ENCODE results near the gene OCRL.

DNA sequence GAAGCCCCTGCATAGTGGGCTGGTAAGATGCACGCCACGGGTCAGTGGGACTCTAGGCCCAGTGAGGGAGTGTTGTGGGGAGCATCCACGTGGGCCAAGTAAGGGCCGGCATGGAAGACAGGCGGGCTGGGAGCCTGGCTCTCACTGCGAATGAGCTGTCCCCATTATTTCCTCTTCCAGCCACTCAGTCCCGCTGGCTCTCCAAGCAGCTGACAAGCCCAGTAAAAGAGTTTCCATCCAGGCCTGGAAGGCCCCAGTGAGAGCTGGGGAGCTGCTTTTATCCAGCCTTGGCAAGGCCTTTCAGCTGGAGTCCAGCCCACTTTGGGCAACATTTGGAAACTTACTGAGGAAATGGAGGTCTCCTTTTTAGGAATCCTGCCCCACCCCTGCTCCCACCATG is 89.8 kb downstream of the OCRL start:
- TF ChIP-seq, protein P1, sequence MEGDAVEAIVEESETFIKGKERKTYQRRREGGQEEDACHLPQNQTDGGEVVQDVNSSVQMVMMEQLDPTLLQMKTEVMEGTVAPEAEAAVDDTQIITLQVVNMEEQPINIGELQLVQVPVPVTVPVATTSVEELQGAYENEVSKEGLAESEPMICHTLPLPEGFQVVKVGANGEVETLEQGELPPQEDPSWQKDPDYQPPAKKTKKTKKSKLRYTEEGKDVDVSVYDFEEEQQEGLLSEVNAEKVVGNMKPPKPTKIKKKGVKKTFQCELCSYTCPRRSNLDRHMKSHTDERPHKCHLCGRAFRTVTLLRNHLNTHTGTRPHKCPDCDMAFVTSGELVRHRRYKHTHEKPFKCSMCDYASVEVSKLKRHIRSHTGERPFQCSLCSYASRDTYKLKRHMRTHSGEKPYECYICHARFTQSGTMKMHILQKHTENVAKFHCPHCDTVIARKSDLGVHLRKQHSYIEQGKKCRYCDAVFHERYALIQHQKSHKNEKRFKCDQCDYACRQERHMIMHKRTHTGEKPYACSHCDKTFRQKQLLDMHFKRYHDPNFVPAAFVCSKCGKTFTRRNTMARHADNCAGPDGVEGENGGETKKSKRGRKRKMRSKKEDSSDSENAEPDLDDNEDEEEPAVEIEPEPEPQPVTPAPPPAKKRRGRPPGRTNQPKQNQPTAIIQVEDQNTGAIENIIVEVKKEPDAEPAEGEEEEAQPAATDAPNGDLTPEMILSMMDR (conservative IDR thresholded peaks at IDR 0.05; ENCODE audit: low read depth, low read length), result no peak
- TF ChIP-seq EZH2 (IDR thresholded peaks at IDR 0.05; ENCODE audit: borderline replicate concordance, low read depth, low read length, poor library complexity, severe bottlenecking), result no peak
